ENCODE results near the gene PSEN2. TPM values are rescaled to one million over a fixed set of nuclear protein-coding genes. Genes with fewer than 3 reads are reported as not detected.

PSEN2 gene
- total RNA-seq, 1 donor from 2014 or later = 19.5 TPM

- peaks cover 3% of the 10 kb centered on the region for H3K36me3 Mint-ChIP-seq (ENCODE audit: low read depth)
Observed at GRCh38 chr1:226871636-226872327, 1.4 kb downstream of the PSEN2 start.

GRCh38 chr1:226872437-226872836, 2.0 kb downstream of the PSEN2 start:
- no peak overlapping the region for H3K4me3 Mint-ChIP-seq (ENCODE audit: unreplicated experiment)

More at GRCh38 chr1:226871636-226872327, 1.4 kb downstream of the PSEN2 start:
- H3K27me3 Mint-ChIP-seq (ENCODE audit: low read depth) = no peaks in the 10 kb centered on the region
- H3K4me3 Mint-ChIP-seq (ENCODE audit: unreplicated experiment) = peak overlapping the region; percentile 79
- TF ChIP-seq CTCF (IDR thresholded peaks at IDR 0.05) = no peak
- H3K4me1 Mint-ChIP-seq (ENCODE audit: low read depth) = peaks cover 21% of the 10 kb centered on the region
- no peak for DNase-seq (ENCODE audit: low spot score)
- H3K9me3 Mint-ChIP-seq (ENCODE audit: low read depth) = no peaks in the 10 kb centered on the region
- no peak overlapping the region for H3K27ac Mint-ChIP-seq (ENCODE audit: unreplicated experiment)

GRCh38 chr1:226873771-226874578, 3.6 kb downstream of the PSEN2 start:
- Mint-ChIP-seq H3K36me3 (ENCODE audit: low read depth) (peaks cover 6% of the 10 kb centered on the region), H3K27ac (ENCODE audit: unreplicated experiment) (no peak overlapping the region), H3K4me1 (ENCODE audit: low read depth) (peaks cover 21% of the 10 kb centered on the region), H3K27me3 (ENCODE audit: low read depth) (no peaks in the 10 kb centered on the region), H3K9me3 (ENCODE audit: low read depth) (no peaks in the 10 kb centered on the region), H3K4me3 (ENCODE audit: unreplicated experiment) (no peak overlapping the region)
- TF ChIP-seq CTCF (IDR thresholded peaks at IDR 0.05) = no peak
- DNase-seq (ENCODE audit: low spot score) = no peak

More at GRCh38 chr1:226872437-226872836, 2.0 kb downstream of the PSEN2 start:
- H3K36me3 Mint-ChIP-seq (ENCODE audit: low read depth) = peaks cover 6% of the 10 kb centered on the region
- H3K4me1 Mint-ChIP-seq (ENCODE audit: low read depth) = peaks cover 21% of the 10 kb centered on the region
- no peaks in the 10 kb centered on the region for H3K27me3 Mint-ChIP-seq (ENCODE audit: low read depth)
- DNase-seq (ENCODE audit: low spot score) = no peak
- TF ChIP-seq CTCF (IDR thresholded peaks at IDR 0.05) = no peak
- no peak overlapping the region for H3K27ac Mint-ChIP-seq (ENCODE audit: unreplicated experiment)
- no peaks in the 10 kb centered on the region for H3K9me3 Mint-ChIP-seq (ENCODE audit: low read depth)

GRCh38 chr1:226874579-226875425, 4.4 kb downstream of the PSEN2 start:
- Mint-ChIP-seq H3K27ac (ENCODE audit: unreplicated experiment) (no peak overlapping the region), H3K36me3 (ENCODE audit: low read depth) (peaks cover 10% of the 10 kb centered on the region), H3K27me3 (ENCODE audit: low read depth) (no peaks in the 10 kb centered on the region), H3K4me1 (ENCODE audit: low read depth) (peaks cover 17% of the 10 kb centered on the region), H3K9me3 (ENCODE audit: low read depth) (no peaks in the 10 kb centered on the region), H3K4me3 (ENCODE audit: unreplicated experiment) (no peak overlapping the region)
- DNase-seq (ENCODE audit: low spot score) = no peak
- no peak for TF ChIP-seq CTCF (IDR thresholded peaks at IDR 0.05)
